Measurements from ENCODE around the gene DGKI.

DNA sequence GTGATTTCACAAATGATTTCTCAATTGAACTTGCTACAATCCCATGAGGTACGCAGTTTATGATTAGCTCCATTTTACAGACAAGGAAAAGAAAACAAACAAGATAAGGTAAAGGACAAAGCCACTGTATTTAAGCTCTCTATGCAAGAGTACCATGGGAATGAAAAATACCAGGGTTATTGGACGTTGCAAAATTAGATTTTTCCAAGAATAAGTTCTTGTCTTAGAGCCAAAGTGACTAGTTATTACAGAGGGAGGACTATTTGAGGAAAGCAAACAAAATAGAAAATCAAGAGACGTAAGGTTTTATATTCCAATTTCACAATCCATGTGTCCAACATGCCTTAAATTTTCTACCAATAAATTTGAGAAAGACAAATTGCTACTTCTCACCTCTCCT is 405.3 kb downstream of the DGKI start:
- TF ChIP-seq, protein P1, sequence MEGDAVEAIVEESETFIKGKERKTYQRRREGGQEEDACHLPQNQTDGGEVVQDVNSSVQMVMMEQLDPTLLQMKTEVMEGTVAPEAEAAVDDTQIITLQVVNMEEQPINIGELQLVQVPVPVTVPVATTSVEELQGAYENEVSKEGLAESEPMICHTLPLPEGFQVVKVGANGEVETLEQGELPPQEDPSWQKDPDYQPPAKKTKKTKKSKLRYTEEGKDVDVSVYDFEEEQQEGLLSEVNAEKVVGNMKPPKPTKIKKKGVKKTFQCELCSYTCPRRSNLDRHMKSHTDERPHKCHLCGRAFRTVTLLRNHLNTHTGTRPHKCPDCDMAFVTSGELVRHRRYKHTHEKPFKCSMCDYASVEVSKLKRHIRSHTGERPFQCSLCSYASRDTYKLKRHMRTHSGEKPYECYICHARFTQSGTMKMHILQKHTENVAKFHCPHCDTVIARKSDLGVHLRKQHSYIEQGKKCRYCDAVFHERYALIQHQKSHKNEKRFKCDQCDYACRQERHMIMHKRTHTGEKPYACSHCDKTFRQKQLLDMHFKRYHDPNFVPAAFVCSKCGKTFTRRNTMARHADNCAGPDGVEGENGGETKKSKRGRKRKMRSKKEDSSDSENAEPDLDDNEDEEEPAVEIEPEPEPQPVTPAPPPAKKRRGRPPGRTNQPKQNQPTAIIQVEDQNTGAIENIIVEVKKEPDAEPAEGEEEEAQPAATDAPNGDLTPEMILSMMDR (IDR thresholded peaks at IDR 0.05; ENCODE audit: low read length): no peak
- TF ChIP-seq EZH2 (IDR thresholded peaks at IDR 0.05; ENCODE audit: borderline replicate concordance, low read length): no peak
